Measurements from ENCODE around the gene CCDC134.

Gene CCDC134

GRCh38 chr22:41800348-41801146 lies at the start of gene CCDC134:
TSS of gene CCDC134 (plus strand) at chr22:41800679. CDS start at chr22:41808891, 8,212 bp downstream.
- POLR2A ChIA-PET (ENCODE audit: low non-redundant PET): interaction anchor here (0.5 to 0.6 kb wide), 2 partner anchors 22 to 41 kb away, joined by 6 read pairs; no protein-coding TSS in a partner anchor
- peak; percentile 84 for DNase-seq (ENCODE audit: low spot score)
- TF ChIP-seq CTCF (conservative IDR thresholded peaks at IDR 0.05; ENCODE audit: low read depth): no peak
- peak within 1 kb of the TSS; percentile 82 for H3K27ac ChIP-seq
- CTCF ChIA-PET: interaction anchor here (0.7 to 1.4 kb wide), 3 partner anchors 20 to 103 kb away, joined by 3 read pairs; no protein-coding TSS in a partner anchor

GRCh38 chr22:41752011-41752970 lies 48.2 kb upstream of the CCDC134 start:
- POLR2A ChIA-PET (ENCODE audit: low non-redundant PET): no interaction called here
- CTCF ChIA-PET: interaction anchor here (0.6 kb wide), 1 partner anchor 115 kb away, joined by 4 read pairs; no protein-coding TSS in a partner anchor
- no peak overlapping the region for H3K27ac ChIP-seq
- TF ChIP-seq CTCF (conservative IDR thresholded peaks at IDR 0.05; ENCODE audit: low read depth): no peak
- no peak for DNase-seq (ENCODE audit: low spot score)

GRCh38 chr22:41753984-41754383 lies 46.5 kb upstream of the CCDC134 start:
- DNase-seq (ENCODE audit: low spot score): no peak
- CTCF ChIA-PET: no interaction called here
- no peak for TF ChIP-seq CTCF (conservative IDR thresholded peaks at IDR 0.05; ENCODE audit: low read depth)
- no peak overlapping the region for H3K27ac ChIP-seq
- POLR2A ChIA-PET (ENCODE audit: low non-redundant PET): no interaction called here

GRCh38 chr22:41757502-41757901 lies 43.0 kb upstream of the CCDC134 start:
- ChIA-PET POLR2A (ENCODE audit: low non-redundant PET) (no interaction called here), CTCF (no interaction called here)
- H3K27ac ChIP-seq: no peak overlapping the region
- no peak for DNase-seq (ENCODE audit: low spot score)
- no peak for TF ChIP-seq CTCF (conservative IDR thresholded peaks at IDR 0.05; ENCODE audit: low read depth)

- no peak for TF ChIP-seq CTCF (conservative IDR thresholded peaks at IDR 0.05; ENCODE audit: low read depth)
- ChIA-PET POLR2A (ENCODE audit: low non-redundant PET) (no interaction called here), CTCF (no interaction called here)
- no peak overlapping the region for H3K27ac ChIP-seq
- DNase-seq (ENCODE audit: low spot score): no peak
Observed at GRCh38 chr22:41758231-41758630, 42.2 kb upstream of the CCDC134 start.
